IgD-negative memory B cell (primary cell): ENCODE data around the gene CNTD1. TPM values are rescaled to one million over a fixed set of nuclear protein-coding genes. Genes with fewer than 3 reads are reported as not detected.
A peak's percentile ranks its signal among the peaks of the same experiment; 100 is the strongest.

Experiments used
- H3K27ac Mint-ChIP-seq, 3 donors: one replicate each; pipeline ENCODE4 v1.8.0; 2020 to 2022; ENCODE audit warnings: mild to moderate bottlenecking in 3 of 3, mixed read lengths in 3 of 3, moderate library complexity in 1 of 3
- H3K27me3 Mint-ChIP-seq: one replicate; pipeline ENCODE4 v1.8.0; 2021; ENCODE audit warnings: mixed read lengths
- H3K36me3 Mint-ChIP-seq: one replicate; pipeline ENCODE4 v1.8.0; 2020; ENCODE audit warnings: mild to moderate bottlenecking, mixed read lengths
- H3K4me1 Mint-ChIP-seq, 3 donors: one replicate each; pipeline ENCODE4 v1.8.0; 2020 to 2022; ENCODE audit warnings: mixed read lengths in 3 of 3, mild to moderate bottlenecking in 1 of 3
- H3K4me3 Mint-ChIP-seq, 4 donors: one replicate each; pipeline ENCODE4 v1.8.0; 2020 to 2022; ENCODE audit warnings: mild to moderate bottlenecking in 4 of 4, mixed read lengths in 4 of 4, moderate library complexity in 3 of 4
- H3K9me3 Mint-ChIP-seq, 3 donors: one replicate each; pipeline ENCODE4 v1.8.0; 2020 to 2021; ENCODE audit warnings: mixed read lengths in 3 of 3, mild to moderate bottlenecking in 1 of 3
- polyA plus RNA-seq: library from polyadenylated mRNA; unstranded; fragments of 300-500 nt; fragmentation: Illumina TruSeq; gene quantifications from one replicate; pipeline ENCODE4 v1.2.3, GENCODE V29; 2021

Gene CNTD1
- polyA plus RNA-seq, 1 donor from 2014 or later = 0.41 TPM

GRCh38 chr17:42814633-42815399 is 16.2 kb downstream of the CNTD1 start:
- peaks cover 0 to 1% (median 1%) of the 10 kb centered on the region in 3 donors for H3K4me1 Mint-ChIP-seq
- H3K36me3 Mint-ChIP-seq = peaks cover 8% of the 10 kb centered on the region
- H3K4me3 Mint-ChIP-seq = no peak overlapping the region
- H3K9me3 Mint-ChIP-seq = no peaks in the 10 kb centered on the region
- H3K27ac Mint-ChIP-seq = no peak overlapping the region
- no peaks in the 10 kb centered on the region for H3K27me3 Mint-ChIP-seq

GRCh38 chr17:42817866-42818265 is 19.2 kb downstream of the CNTD1 start:
- H3K36me3 Mint-ChIP-seq = peaks cover 8% of the 10 kb centered on the region
- peaks cover 4 to 16% (median 7%) of the 10 kb centered on the region in 3 donors for H3K4me1 Mint-ChIP-seq
- no peaks in the 10 kb centered on the region for H3K27me3 Mint-ChIP-seq
- peak overlapping the region in 1 of 4 donors; percentile 23 for H3K4me3 Mint-ChIP-seq
- no peak overlapping the region for H3K27ac Mint-ChIP-seq
- no peaks in the 10 kb centered on the region for H3K9me3 Mint-ChIP-seq

- H3K4me3 Mint-ChIP-seq = no peak overlapping the region
- H3K27me3 Mint-ChIP-seq = no peaks in the 10 kb centered on the region
- H3K9me3 Mint-ChIP-seq = no peaks in the 10 kb centered on the region
- no peak overlapping the region for H3K27ac Mint-ChIP-seq
- H3K36me3 Mint-ChIP-seq = peaks cover 8% of the 10 kb centered on the region
- peaks cover 5 to 17% (median 7%) of the 10 kb centered on the region in 3 donors for H3K4me1 Mint-ChIP-seq
Measured at GRCh38 chr17:42818379-42818778, 19.7 kb downstream of the CNTD1 start.

- H3K4me3 Mint-ChIP-seq = peak overlapping the region in 1 of 4 donors; percentile 80
- H3K27ac Mint-ChIP-seq = peak overlapping the region in 1 of 3 donors; percentile 22
- no peaks in the 10 kb centered on the region for H3K27me3 Mint-ChIP-seq
- peaks cover 8% of the 10 kb centered on the region for H3K36me3 Mint-ChIP-seq
- peaks cover 11 to 28% (median 13%) of the 10 kb centered on the region in 3 donors for H3K4me1 Mint-ChIP-seq
- H3K9me3 Mint-ChIP-seq = no peaks in the 10 kb centered on the region
Measured at GRCh38 chr17:42819939-42820535, 21.4 kb downstream of the CNTD1 start.

GRCh38 chr17:42821176-42821575 is 22.5 kb downstream of the CNTD1 start:
- Mint-ChIP-seq H3K4me3 (peak overlapping the region in 1 of 4 donors; percentile 85), H3K27me3 (no peaks in the 10 kb centered on the region), H3K36me3 (peaks cover 5% of the 10 kb centered on the region), H3K9me3 (no peaks in the 10 kb centered on the region), H3K4me1 (peaks cover 11 to 28% (median 13%) of the 10 kb centered on the region in 3 donors), H3K27ac (peak overlapping the region in 2 of 3 donors; percentile 39 to 61)

- Mint-ChIP-seq H3K4me3 (peak overlapping the region in 1 of 4 donors; percentile 13), H3K9me3 (no peaks in the 10 kb centered on the region), H3K27ac (peak overlapping the region in 1 of 3 donors; percentile 86), H3K36me3 (peaks cover 2% of the 10 kb centered on the region), H3K27me3 (peaks cover 2% of the 10 kb centered on the region), H3K4me1 (peaks cover 6 to 17% (median 12%) of the 10 kb centered on the region in 3 donors)
Measured at GRCh38 chr17:42827472-42827871, 28.8 kb downstream of the CNTD1 start.

GRCh38 chr17:42830971-42831370 is 32.3 kb downstream of the CNTD1 start:
- peak overlapping the region in 1 of 3 donors; percentile 47 for H3K27ac Mint-ChIP-seq
- peak overlapping the region in 2 of 4 donors; percentile 53 to 84 for H3K4me3 Mint-ChIP-seq

GRCh38 chr17:42832213-42832933 is 33.7 kb downstream of the CNTD1 start:
- no peaks in the 10 kb centered on the region for H3K9me3 Mint-ChIP-seq
- peak overlapping the region; percentile 96 to 99 (median 98) for H3K4me3 Mint-ChIP-seq
- H3K36me3 Mint-ChIP-seq = no peaks in the 10 kb centered on the region
- peaks cover 2% of the 10 kb centered on the region for H3K27me3 Mint-ChIP-seq
- peaks cover 10 to 17% (median 14%) of the 10 kb centered on the region in 3 donors for H3K4me1 Mint-ChIP-seq
- H3K27ac Mint-ChIP-seq = peak overlapping the region; percentile 99 to 100 (median 99)

More at GRCh38 chr17:42830971-42831370, 32.3 kb downstream of the CNTD1 start:
- peaks cover 2% of the 10 kb centered on the region for H3K36me3 Mint-ChIP-seq
- peaks cover 10 to 17% (median 14%) of the 10 kb centered on the region in 3 donors for H3K4me1 Mint-ChIP-seq
- H3K9me3 Mint-ChIP-seq = no peaks in the 10 kb centered on the region
- H3K27me3 Mint-ChIP-seq = peaks cover 2% of the 10 kb centered on the region

- H3K4me1 Mint-ChIP-seq = peaks cover 12 to 17% (median 14%) of the 10 kb centered on the region in 3 donors
- no peaks in the 10 kb centered on the region for H3K27me3 Mint-ChIP-seq
- no peaks in the 10 kb centered on the region for H3K9me3 Mint-ChIP-seq
- H3K4me3 Mint-ChIP-seq = peak within 1 kb of the TSS; percentile 96 to 99 (median 98)
- H3K36me3 Mint-ChIP-seq = no peaks in the 10 kb centered on the region
- peak within 1 kb of the TSS; percentile 99 to 100 (median 99) for H3K27ac Mint-ChIP-seq
Measured at GRCh38 chr17:42832934-42833766, 34.5 kb downstream of the CNTD1 start, which contains the start of gene PSME3. TSS of gene PSME3 (plus strand) at chr17:42833397. CDS start at chr17:42833632, 235 bp downstream.

GRCh38 chr17:42833767-42834422 is 35.2 kb downstream of the CNTD1 start:
- peak overlapping the region; percentile 96 to 99 (median 98) for H3K4me3 Mint-ChIP-seq
- no peaks in the 10 kb centered on the region for H3K27me3 Mint-ChIP-seq
- peak overlapping the region; percentile 99 to 100 (median 99) for H3K27ac Mint-ChIP-seq
- no peaks in the 10 kb centered on the region for H3K9me3 Mint-ChIP-seq
- peaks cover 12 to 17% (median 14%) of the 10 kb centered on the region in 3 donors for H3K4me1 Mint-ChIP-seq
- no peaks in the 10 kb centered on the region for H3K36me3 Mint-ChIP-seq

- Mint-ChIP-seq H3K27ac (peak overlapping the region in 1 of 3 donors; percentile 56), H3K4me3 (peak overlapping the region in 1 of 4 donors; percentile 99), H3K9me3 (no peaks in the 10 kb centered on the region), H3K36me3 (peaks cover 3% of the 10 kb centered on the region), H3K4me1 (peaks cover 12 to 17% (median 14%) of the 10 kb centered on the region in 3 donors), H3K27me3 (no peaks in the 10 kb centered on the region)
Measured at GRCh38 chr17:42835732-42836131, 37.1 kb downstream of the CNTD1 start.

GRCh38 chr17:42841975-42842685 is 43.5 kb downstream of the CNTD1 start:
- no peaks in the 10 kb centered on the region for H3K27me3 Mint-ChIP-seq
- peaks cover 3% of the 10 kb centered on the region for H3K36me3 Mint-ChIP-seq
- no peaks in the 10 kb centered on the region for H3K9me3 Mint-ChIP-seq
- peak overlapping the region in 1 of 3 donors; percentile 54 for H3K27ac Mint-ChIP-seq
- no peak overlapping the region for H3K4me3 Mint-ChIP-seq
- peaks cover 0 to 5% (median 4%) of the 10 kb centered on the region in 3 donors for H3K4me1 Mint-ChIP-seq

GRCh38 chr17:42843358-42843934 is 44.8 kb downstream of the CNTD1 start:
- no peaks in the 10 kb centered on the region for H3K27me3 Mint-ChIP-seq
- no peaks in the 10 kb centered on the region for H3K9me3 Mint-ChIP-seq
- H3K27ac Mint-ChIP-seq = peak overlapping the region in 1 of 3 donors; percentile 54
- peaks cover 3% of the 10 kb centered on the region for H3K36me3 Mint-ChIP-seq
- peak overlapping the region in 2 of 4 donors; percentile 28 to 31 for H3K4me3 Mint-ChIP-seq
- H3K4me1 Mint-ChIP-seq = peaks cover 0 to 5% (median 2%) of the 10 kb centered on the region in 3 donors
